GM19455 (cell line): ENCODE data around the gene DLG2.

Source experiments
- ATAC-seq: cut with Tn5 transposase; IDR thresholded peaks from one replicate; pipeline ENCODE4 v1.9.1; 2021; ENCODE audit not compliant: unreplicated experiment

The DLG2 gene

DNA sequence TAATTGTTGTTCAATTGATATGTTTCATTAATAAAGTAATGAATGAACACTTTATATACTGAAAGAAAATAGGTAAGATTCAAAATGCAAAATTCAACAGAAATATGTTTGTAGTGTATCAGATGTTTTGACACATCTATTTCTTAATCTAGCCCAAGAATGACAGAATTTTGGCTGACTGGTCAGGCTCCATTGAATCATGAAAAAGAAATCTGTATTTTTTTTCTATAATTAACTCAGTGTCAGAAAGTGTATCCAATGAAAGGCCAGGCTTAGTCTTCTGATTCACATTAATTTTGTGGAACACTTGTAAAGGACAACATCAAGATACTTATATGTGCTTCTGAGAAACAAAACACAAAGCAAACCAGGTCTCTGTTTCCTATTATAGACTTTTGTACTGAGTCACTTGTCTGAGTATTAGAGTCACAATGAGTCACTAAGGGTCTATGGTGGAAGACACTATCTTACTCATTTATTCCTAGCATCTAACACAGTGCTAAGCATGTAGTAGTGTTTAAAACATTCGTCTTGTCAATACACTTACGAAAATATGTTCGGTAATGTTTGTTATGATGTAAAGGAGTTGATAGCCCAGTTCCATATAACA, 2043.3 kb downstream of the DLG2 start:
- peak; percentile 99 for ATAC-seq

DNA sequence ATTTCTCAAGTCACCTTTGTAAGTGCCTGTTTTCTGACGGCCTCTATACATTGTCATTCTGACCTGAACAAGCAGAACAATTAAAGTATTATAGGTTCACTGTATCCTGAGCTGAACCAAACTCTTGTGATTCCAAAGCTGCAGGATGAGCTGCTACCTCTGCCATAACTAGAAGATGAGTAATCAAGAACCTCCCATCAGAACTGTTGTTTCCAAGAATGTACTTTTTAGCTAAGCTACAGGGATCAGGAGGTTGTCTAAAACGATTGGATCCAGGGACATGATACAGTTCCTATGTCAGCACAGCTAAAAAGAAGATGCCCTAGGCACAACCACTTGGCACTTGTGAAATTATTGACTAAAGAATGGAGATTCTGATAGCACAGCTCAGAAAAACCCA, 2052.6 kb downstream of the DLG2 start:
- ATAC-seq, result no peak

DNA sequence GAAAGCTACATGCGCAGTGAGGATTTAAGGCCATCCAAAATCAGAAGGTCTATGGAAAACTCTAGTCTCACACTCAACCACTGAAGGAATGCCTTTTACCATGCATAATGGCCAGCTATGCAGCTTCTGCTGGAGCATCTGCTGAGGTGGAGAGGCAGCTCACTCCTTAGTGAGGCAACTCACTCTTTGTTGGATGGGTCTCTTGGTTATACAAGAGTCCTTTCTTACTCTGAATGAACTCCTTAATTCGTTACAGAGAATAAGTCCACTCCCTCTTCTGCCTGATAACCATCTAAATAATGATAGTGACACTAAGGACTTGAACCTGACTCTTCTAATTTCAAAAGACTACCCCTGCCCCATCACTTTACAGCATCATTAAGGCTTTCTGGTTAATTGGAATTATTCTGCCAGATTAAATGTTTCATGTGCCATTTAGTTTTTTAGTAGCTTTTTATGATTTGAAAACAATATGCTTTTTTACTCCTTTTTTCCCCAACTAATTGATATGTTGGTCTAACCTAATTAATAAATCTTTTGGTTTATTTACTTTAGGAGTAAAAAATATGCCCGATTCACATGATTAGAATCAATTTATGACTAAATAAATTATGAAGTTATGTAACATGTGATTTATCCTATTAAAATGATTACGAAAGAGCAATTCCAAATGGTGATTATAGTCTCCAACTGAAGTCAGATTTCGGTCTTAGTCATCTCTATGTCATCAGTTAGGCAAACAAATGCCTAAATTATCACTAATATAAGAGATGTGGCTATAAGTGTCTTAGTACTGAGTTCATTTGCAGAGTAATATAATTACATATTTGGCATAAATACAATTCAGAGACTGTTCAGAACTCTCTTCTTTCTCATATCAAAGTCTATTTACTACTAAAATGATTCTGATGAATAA, 2054.3 kb downstream of the DLG2 start:
- no peak for ATAC-seq

DNA sequence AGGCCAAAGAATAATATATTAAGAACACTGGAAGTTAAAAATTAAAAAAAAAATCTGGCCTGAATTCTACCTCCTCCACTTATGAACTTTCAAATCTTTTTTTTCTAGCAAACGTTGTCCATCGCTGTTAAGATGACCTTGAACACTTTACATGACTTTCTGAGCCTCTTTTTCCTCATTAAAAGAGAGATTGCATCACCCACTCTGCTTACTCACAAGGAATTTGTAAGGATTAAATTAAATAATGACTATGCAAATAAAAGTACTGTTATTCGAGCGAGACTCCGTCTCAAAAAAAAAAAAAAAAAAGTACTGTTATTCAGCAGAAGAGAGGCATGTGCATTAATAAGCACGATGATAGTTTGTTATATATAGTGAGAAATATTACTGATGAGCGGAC, 2055.8 kb downstream of the DLG2 start:
- no peak for ATAC-seq

DNA sequence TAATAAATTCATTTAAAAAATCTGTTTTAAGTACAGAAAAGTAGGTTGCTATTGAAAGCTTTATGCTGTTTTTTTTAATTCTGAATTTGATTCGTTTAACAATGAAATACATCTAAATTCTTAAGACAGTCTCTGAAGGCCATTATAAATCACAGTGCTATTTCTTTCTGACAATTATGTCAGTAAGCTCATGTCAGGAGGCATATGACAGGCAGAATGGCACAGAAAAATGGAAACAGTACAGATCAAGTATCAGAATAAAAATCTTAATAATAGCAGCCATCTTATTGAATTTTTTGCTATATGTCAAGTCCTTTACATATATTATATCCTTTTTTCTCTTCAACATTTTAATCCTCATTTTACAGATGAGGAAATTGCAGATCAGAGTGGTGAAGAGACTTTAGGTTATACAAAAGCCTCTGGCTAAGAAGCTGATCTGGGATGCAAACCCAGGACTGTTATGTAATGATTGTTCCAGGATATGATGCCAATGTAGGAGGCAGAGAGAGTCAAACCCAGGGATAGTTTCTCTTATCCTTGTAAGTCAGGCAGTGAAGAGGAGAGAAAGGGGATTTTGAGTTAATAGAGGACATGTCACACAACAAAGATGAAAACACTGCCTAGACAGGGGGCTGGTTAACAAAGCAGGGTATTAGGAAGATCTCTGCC, 2057.9 kb downstream of the DLG2 start:
- no peak for ATAC-seq

DNA sequence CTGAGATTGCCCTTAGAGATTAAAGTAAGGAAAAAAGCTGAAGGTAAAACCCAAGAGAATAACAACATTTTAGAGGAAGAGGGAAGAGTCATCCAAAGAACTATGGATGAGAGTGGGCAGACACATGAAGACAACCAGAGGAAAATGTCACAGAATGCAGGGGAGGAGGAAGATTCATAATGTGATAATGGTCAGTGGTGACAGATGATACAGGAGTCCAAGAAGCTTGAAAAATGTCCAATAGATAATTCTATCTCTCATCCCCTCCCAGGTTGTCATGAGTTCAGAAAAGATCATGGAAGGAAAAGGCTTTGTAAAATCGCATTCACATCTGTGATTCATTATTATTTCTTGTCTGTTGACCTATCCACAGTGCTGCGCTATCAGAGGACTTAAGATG, 2058.6 kb downstream of the DLG2 start:
- no peak for ATAC-seq

DNA sequence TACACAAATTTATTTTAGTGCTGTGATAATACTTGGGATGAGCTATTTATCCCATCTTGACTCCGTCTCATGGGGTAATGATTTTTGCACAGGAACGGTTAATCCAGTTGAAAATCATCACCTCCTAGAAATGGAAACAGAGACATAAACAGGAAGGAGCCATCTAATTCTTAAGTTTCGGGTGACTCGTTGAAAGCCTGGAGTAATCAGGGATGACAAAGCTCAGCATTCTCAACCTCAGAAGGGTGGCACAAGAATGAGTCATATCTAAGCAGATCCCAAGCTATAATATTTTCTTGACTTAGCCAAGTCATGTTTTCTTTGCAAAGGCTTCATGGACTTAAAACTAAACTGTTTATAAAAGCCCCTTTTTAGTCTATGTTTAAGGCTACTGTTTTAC, 2060.2 kb downstream of the DLG2 start:
- ATAC-seq, result no peak

DNA sequence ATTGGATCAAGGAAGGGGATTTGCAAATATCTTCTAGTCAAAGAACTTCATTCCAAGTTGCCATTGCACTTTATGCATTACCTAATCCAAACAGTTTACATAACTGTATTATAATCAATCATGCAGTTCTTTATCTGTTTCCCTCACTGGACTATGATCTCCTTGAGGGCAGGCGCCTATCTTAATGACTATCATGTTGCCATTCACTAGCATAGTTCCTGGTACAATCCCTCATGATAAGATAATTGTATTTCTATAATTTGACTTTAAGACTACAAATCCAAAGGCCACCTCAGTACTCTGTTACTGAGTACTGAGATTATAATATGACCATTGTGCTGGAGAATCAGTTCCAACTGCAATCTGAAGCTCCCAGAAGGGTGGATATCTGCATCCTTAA, 2062.3 kb downstream of the DLG2 start:
- no peak for ATAC-seq

DNA sequence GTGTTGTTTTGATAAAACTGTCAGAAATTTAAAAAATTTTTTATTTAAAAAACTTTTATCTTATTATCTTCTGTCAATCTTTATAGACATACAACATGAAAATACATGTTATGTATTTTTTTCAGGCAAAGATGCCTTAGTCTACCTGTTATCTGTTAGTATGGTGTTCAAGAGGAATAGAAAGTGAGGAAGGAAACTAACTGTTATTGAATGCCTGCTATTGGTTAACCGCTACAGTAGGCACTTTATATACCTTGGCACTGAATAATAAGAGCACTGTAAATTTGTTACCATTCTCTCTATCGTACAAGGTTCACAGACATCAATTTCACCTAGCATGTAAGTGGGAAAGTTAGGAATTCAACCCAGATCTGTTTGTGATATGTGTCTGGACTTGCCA, 2068.9 kb downstream of the DLG2 start:
- no peak for ATAC-seq

DNA sequence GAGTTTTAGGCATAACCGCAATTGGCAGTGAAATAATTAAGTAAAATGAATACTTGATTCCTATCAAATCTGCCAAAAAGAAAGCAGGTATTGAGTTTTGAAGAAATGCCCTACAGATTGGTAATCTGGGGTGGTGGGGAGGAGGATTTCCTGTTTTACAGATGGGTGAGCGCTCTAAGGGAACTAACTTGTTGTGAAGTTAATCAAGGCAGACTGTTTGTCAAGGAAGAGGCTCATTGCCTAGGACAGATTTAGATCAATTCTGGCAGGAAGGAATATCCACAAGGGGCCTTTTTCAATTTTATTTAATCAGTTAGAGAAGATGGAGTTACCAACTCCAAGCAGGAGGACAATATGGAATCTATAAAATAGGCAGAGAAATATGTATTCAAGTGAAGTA, 2069.5 kb downstream of the DLG2 start:
- ATAC-seq, result no peak

DNA sequence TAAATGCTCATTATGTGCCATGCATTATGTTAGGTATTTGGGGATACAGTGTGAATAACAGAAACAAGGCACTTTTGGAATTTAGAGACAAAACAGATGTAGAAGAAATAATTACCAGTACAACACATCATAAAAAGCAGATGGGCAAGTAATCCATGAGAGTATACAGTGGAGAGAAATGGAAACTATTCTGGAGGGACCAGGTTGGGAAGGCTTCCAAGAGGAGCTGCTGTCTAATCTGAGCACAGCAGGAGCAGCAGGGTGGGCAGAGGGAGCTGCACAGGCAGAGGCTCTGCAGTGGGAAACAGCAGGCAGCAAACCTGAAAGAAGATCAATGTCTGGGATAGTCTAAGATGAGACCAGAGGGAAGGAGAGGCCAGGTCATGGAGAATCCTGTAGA, 2072.3 kb downstream of the DLG2 start:
- ATAC-seq, result no peak

DNA sequence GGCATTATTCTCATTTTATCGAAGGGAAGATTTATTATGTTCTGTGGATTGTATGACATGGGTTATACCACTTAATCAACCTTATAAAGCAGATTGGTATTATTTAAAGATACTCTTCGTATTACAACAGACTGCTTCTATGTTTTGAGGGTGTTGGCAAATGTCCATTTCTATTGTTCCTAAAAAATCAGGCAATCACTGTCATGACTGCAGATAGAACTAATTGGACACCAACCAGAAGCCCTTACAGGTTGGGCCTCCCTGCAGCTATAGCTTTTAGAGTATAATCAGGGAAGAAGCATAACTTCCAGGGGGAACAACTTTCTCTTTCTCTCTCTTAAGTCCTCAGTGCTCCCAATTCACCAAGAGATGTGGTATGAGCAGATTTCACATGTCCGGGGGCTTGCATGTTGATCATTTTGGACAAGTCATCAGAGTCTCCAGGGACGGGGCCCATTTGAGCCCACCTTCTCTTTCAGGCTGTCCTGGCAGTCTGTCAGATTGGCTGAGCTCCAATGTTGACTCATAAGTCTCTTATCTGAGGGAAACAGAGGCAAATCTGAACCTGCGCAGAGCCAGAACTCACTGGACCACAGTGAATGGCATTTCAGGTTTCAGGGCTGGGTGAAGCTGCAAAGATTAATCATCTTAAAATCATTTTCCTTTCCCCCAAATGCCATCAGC, 2077.0 kb downstream of the DLG2 start:
- no peak for ATAC-seq

DNA sequence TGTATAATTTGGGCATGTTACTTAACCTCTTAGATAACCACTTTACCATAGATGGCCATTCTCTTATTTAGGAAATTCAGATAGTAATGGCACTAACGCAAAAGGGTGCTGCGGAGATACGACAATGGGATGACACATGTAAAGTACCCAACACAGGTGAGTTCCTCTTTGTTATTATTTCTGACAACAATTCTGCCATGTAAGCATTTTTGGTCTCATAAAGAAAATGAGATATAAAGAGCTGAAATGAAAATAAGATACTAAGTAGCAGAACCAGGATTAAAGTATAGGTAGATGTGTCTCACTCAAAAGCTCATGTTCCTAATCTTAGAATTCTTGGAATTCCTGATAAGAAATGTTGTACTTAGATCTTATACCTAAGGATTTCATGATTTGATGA, 2080.8 kb downstream of the DLG2 start:
- no peak for ATAC-seq

DNA sequence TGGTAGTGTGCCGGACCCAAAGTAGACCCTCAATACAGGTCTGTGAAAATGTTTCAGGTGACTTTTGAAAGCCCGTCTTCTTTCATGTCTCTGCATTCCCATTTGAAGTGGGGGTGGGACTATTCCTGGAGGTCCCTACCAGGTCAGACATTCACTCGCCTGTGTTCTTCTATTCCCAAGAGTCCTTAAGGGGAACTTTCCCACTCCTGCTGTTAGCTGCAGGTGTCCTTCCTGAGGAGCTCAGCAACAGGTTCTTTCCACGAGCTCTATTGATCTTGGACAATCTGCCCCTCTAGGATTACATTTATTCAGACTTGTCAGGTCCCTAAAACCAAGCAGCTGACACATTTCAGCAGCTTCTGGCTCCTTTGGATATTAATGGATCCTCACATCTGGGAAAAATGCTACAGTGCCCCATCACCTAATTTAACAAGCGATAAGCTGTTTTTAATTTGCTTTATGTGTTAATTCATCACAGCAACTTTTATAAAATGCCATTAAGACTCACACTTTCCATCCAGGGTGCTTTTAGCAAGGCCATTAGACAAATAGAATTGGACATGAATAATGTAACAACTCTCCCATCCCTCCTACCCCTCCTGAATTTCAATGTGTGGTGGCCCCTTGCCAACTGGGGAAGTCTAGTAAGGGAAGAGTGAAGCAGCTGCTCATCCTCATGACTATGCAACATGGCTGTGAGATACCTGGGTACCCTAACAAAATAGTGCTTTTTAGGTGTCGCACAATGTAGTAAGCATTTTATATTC, 2081.5 kb downstream of the DLG2 start:
- ATAC-seq, result no peak

DNA sequence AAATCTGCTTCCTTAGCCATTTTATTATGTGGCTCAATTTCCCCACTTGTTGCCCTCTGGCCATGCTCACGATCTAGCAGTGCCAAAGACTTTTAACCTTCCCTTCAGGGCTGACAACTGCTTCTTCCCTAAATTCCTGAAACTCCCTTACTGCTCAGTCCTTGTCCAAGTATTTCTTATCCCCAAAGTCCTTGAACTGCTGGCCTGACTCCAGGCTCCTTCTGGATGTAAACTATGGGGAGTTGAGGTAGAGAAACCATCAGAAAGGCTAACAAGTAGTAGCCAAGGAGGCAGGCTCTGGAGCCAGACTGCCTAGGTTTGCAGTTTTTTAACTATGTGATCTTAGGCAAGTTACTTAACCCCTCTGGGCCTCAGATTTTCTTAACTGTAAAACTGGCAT, 2082.3 kb downstream of the DLG2 start:
- no peak for ATAC-seq

DNA sequence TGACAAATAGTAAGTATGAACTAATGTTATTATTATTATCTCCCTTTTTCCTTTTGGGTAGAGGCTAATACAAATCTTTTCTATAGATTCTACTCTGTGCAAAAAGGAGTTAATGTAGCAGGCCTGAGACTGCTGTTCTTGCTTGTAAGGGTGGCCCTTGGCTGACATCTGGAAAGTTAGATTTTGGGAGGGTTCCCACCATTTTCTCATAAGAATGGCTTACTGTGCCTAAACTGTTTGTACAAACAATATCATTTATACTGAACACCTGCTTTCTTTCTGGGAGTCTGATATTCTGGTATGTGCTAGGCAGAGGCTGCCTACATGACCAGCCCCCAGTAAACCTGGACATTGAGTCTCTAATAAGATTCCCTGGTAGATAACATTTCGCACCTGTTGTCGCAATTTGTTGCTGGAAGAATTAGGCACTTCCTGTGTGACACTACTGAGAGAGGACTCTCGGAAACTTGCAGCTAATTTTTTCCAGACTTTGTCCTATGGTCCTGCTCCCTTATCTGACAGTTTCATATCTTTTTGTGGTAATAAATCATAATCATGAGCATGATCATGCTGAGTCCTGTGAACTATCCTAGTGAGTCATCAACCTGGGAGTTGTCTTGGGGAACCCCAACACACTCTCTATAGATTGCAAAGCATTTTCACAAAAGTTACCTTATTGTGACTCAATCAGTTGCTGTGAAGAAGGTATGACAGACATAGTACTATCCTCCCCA, 2083.3 kb downstream of the DLG2 start:
- no peak for ATAC-seq

DNA sequence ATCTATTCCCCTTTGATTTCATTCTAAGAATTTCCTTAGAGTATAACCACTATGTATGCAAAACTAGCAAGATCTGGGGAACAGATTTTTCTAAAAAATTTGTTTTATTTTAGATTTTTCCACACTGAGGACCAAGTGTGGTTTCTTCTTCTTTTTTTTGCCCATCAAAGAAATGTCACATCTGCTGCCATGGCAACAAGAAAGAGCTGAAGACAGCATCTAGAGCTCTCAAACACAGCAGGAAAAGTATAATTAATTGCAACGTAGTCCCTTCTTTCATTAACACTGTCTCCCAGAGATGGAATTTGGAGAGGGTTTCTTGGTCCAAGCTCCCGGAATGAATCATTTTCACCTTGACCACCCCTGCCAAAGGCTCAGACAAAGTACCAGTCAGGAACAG, 2084.3 kb downstream of the DLG2 start:
- no peak for ATAC-seq

DNA sequence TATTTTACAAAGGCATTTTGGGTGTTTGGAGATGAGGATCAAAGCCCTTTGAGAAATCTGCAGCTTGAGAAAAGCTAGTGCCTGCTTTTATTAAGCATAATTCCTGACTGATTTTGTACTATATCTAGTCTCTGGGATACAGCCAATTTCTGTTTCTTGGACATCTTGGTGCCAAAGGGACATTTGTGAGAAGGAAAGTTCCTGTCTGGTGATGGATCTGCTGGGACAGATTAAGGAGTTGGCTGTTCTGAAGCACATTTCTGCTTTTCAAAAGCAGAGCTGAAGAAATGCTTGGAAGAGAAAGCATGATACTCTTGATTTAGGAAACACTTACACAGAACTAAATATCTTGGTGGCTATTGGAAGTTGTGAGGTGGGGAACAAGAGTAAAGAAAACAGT, 2086.4 kb downstream of the DLG2 start:
- ATAC-seq, result no peak

DNA sequence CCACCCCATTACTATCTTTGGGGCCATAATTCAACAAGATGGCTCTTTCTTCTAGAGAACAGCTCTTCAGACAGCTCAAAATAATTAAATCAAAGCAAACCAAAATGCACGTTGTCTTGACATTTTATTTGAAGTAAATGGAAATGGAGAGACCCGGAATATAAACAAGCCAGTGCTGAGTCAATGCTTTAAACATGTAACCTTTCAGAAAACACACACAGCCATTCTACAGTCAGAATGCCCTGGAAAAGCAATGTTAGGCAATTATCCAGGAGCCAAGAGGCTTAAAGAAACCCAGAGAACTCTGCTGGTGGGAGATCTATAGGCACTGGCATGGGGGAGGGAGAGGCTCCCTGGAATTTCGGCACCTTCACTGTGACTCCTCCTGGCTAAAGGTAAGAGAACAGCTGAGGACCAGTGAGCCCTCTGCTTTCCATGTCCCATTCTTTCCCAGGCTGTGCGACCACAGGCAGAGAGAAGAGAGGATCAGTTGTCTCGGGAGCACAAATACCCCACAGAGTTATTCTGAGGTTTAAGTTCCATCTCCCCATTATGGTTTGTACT, 2086.9 kb downstream of the DLG2 start:
- ATAC-seq, result no peak

DNA sequence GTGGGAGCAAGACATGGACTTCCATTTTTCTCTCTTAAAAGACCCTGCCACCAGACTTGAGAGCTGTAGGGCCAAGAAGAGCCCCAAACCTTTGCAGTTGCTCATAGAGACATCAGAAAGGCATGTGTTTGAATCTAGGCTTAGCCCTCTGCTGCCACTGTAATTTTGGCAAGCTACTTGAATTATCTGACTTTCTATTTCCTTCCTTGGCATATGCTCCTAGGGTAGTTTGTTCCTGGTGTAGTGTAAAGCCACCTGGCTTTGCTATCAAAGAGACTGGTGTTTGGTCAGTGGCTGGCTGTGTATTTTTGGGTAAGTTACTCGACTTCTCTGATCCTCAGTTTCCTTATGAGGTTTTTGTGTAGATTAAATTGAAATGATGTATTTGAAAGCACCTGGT, 2088.9 kb downstream of the DLG2 start:
- no peak for ATAC-seq
